Measurements from ENCODE around the gene TMEM184A. TPM values are rescaled to one million over a fixed set of nuclear protein-coding genes. Genes with fewer than 3 reads are reported as not detected.

Gene TMEM184A
- total and polyA plus RNA-seq, 8 donors = 1.00 to 9.7 (median 2.4) TPM

DNA sequence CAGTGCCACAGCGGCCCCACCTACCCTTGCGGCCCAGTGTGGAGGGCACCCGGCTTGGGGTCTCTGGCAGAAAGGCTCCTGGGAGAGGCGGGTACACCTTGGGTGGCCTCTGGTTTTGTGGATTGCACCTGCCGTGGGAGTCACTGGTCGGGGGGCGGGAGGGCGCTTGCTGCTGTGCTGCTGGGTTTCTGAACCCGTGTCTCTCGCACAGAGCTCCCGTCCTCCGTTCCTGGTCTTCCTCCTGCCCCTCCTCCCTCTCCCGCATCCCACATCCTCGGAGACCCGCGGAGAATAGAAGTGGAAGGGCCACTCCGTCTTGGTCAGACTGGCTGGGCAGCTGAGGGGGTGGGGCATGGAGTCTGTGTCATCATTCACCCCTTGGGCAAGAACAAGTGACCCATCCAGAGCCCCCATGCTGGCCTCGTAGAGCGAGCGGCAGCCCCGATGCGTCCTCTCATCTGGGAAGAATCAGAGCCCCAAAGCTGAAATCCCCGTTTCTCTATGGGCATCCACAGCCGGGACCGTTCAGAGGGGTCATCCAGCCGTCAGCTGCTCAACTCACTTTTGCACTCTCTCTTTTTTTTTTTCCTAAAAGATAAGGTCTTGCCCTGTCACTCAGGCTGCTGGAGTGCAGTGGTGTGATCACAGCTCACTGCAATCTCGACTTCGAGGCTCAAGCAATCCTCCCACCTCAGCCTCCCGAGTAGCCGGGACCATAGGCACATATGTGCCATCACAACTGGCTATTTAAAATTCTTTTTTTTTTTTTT, 21.5 kb downstream of the TMEM184A start:
- no peak for ATAC-seq
- H3K4me1 ChIP-seq = peaks cover 47 to 83% of the 10 kb centered on the region in 2 donors
- intact Hi-C loops (cut with DNase I) = no loop called here

DNA sequence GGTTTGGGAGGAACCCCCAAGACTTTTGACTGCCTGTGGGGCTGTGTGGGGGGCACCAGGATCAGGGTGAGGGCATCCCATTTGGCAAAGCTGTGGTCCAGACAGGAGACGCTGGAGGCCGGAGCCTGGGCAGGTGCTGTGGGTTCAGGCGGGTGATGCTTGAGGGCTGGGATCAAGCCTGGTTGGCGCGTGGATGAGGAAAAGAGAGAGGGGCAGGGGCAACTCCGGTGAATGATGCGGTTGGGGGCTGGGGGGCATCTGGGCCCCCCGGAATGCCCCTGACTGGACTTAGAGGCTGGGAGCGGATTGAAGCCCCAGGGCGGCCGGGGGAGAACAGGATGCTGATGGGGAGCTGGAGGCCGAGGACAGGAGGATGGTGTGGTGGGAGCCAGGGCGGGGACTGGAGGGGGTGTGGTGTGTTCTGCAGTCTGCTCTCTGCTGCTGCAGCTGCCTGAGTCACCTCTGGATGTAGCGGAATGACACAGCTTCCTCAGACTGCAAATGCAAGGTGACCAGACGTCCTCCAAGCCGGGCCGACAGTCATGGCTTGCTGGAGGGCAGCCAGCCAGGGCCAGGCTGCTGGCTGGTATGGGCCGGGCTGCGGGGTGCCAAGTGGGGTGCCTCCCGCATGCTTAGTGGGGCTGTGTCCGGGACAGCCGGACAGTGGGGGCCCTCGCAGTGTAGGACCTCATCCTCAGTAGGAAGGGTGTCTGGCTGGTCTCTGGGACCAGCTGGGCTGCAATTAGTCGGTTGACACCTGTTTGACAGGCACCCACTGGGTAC, 22.3 kb downstream of the TMEM184A start:
- TF ChIP-seq, protein P1, sequence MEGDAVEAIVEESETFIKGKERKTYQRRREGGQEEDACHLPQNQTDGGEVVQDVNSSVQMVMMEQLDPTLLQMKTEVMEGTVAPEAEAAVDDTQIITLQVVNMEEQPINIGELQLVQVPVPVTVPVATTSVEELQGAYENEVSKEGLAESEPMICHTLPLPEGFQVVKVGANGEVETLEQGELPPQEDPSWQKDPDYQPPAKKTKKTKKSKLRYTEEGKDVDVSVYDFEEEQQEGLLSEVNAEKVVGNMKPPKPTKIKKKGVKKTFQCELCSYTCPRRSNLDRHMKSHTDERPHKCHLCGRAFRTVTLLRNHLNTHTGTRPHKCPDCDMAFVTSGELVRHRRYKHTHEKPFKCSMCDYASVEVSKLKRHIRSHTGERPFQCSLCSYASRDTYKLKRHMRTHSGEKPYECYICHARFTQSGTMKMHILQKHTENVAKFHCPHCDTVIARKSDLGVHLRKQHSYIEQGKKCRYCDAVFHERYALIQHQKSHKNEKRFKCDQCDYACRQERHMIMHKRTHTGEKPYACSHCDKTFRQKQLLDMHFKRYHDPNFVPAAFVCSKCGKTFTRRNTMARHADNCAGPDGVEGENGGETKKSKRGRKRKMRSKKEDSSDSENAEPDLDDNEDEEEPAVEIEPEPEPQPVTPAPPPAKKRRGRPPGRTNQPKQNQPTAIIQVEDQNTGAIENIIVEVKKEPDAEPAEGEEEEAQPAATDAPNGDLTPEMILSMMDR (IDR thresholded peaks at IDR 0.05) = no peak
- H3K4me3 ChIP-seq = peak overlapping the region in 1 of 2 donors; percentile 67
- intact Hi-C loops (cut with DNase I) = no loop called here
- DNase-seq (peak in 1 of 4 donors; percentile 86), ATAC-seq (peak; percentile 1)
- H3K27ac ChIP-seq = peak overlapping the region; percentile 89 to 99
- peaks cover 45 to 78% of the 10 kb centered on the region in 2 donors for H3K4me1 ChIP-seq
- H3K9me3 ChIP-seq = no peaks in the 10 kb centered on the region
- H3K36me3 ChIP-seq = peaks cover 0 to 23% of the 10 kb centered on the region in 2 donors
- no peaks in the 10 kb centered on the region for H3K27me3 ChIP-seq

More for the DNA sequence above, 21.5 kb downstream of the TMEM184A start:
- H3K27ac ChIP-seq = peak overlapping the region; percentile 89 to 99
- no peaks in the 10 kb centered on the region for H3K9me3 ChIP-seq
- peaks cover 0 to 31% of the 10 kb centered on the region in 2 donors for H3K36me3 ChIP-seq
- peak in 1 of 4 donors; percentile 77 for DNase-seq
- TF ChIP-seq, protein P1 (IDR thresholded peaks at IDR 0.05) = no peak
- no peak overlapping the region for H3K4me3 ChIP-seq
- H3K27me3 ChIP-seq = no peaks in the 10 kb centered on the region

DNA sequence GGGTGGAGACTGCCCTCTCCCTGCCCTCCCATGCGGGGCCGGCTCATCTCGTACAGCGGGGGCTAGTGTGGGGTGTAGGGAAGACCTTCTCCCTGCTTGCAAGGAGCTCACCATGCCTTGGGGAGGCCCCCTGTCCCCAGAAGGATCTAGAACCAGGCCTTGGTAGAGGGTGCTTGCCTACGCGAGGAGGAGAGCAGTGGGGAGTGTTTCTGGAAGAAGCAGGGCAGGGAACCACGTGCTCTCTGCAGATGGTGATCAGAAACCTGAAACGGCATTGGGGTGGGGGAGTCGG, 22.8 kb downstream of the TMEM184A start:
- TF ChIP-seq, protein P1 (IDR thresholded peaks at IDR 0.05) = no peak
- H3K4me3 ChIP-seq = peak overlapping the region; percentile 0 to 67
- DNase-seq = no peak
- peaks cover 0 to 18% of the 10 kb centered on the region in 2 donors for H3K36me3 ChIP-seq
- H3K9me3 ChIP-seq = no peaks in the 10 kb centered on the region
- H3K27me3 ChIP-seq = no peaks in the 10 kb centered on the region
- intact Hi-C loops (cut with DNase I) = no loop called here
- H3K27ac ChIP-seq = peak overlapping the region; percentile 89 to 99
- ATAC-seq = no peak
- peaks cover 40 to 73% of the 10 kb centered on the region in 2 donors for H3K4me1 ChIP-seq

DNA sequence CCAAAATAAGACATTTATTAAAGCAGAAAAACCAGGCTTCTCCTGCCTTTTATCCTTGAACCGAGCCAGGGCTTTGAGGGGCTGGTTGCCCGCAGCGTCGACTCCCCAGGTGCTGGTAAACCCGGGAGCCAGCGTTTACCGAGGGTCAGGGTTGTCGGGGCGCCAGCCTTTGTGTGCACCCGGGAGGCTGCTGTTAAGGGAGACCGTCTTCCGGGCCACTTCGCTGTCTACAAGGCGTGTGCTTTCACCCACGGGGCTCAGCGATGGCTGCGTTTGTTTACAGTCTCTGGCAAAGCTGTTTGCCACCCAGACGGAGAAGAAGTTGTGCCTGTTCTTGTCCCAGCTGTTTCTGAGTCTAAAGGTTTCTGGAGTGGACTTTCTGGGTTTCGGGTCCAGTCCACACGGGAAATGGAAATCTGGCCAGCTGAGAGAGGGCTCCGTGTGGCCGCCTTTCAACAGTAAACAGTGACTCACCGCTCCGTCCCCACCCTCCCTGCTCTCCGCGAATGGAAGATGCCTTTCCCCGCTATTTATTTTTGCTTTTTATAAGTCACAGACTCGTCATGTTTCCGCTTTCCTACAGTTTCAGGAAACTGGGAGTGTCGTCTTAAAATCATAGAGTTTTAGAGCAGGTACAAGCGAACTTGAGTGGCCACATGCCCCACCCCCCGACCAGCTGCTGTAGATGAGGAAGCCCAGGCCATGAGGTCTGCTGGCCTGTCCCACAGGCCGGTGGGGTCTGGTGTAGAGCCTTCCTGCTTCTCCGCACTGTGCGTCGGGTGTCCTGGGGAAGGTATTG, 23.4 kb downstream of the TMEM184A start:
- peak overlapping the region; percentile 89 to 99 for H3K27ac ChIP-seq
- peaks cover 34 to 67% of the 10 kb centered on the region in 2 donors for H3K4me1 ChIP-seq
- H3K9me3 ChIP-seq = no peaks in the 10 kb centered on the region
- peak overlapping the region; percentile 56 to 67 for H3K4me3 ChIP-seq
- intact Hi-C loops (cut with DNase I) = no loop called here
- H3K27me3 ChIP-seq = no peaks in the 10 kb centered on the region
- TF ChIP-seq, protein P1 (IDR thresholded peaks at IDR 0.05) = no peak
- DNase-seq (peak; percentile 46 to 92 (median 80)), ATAC-seq (peak; percentile 65)
- peaks cover 0 to 16% of the 10 kb centered on the region in 2 donors for H3K36me3 ChIP-seq
